ENCODE results near the gene CREB1. TPM values are rescaled to one million over a fixed set of nuclear protein-coding genes. Genes with fewer than 3 reads are reported as not detected.
"Not testable (repeated sequence)": the region's sequence is repeated elsewhere in the genome, so short reads cannot be mapped to it uniquely, and the experiment has no call there.

The CREB1 gene
- total RNA-seq, 2 donors from 2014 or later, result 42.9 to 51.7 TPM

DNA sequence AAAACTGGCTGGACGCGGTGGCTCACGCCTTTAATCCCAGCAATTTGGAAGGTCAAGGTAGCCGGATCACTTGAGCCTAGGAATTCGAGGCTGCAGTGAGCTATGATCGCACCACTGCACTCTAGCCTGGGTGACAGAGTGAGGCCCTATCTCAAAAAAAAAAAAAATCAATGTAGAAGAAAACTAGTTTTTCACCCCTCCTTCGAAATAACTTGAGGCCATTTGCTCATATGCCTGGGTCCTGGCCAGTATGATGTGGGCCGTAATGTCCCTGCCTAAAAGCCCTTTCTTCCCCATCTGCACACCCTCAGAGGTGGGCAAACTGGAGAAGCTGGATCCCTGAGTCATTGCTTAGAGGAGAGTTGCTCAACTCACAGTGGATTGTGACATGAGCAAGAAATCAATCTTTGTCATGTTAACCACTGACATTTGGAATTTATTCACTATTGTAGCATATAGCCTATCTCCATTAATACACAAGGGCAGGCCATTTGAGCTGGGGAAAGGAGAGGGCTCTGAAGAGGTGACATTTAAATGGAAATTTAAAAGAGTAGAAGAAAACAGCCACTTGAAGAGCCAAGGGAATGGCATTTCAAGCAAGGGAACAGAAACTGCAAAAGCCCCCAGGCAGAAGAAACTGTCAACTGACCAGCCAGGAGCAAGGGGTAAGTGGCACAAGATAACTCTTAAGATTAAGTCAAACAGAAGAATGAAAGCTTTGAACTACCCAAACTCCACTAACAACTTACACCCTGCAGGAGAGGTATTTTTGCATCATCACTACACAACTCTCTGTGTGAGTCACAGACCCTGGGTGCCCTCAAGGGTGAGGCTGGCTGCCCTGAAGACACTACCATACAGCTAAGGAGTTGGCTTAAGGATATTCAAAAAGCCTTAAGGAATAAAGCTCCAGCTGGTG, 103.1 kb downstream of the CREB1 start:
- DNase-seq (no peak), ATAC-seq (no peak)
- intact Hi-C loops (cut with DNase I, micrococcal nuclease), result no loop called here

DNA sequence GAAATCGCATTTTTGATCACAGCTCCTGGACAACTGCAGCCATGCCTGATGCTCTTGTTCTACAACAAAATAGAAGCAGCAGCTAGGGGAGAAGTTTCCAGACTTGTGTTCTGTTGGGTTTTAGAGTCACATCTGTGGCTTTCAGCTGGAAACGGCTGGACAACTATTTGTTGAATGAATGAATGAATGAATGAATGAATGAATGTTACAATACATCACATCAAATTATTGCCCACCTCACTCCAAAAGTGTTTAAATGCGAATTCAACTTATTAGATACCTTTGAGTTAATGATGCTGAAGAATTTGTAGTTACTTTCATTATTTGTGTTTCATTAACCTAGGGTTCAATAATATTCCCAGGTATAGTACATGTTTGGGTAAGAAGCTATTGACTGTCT, 103.9 kb downstream of the CREB1 start:
- ATAC-seq (no peak), DNase-seq (no peak)
- intact Hi-C loops (cut with DNase I, micrococcal nuclease), result no loop called here

DNA sequence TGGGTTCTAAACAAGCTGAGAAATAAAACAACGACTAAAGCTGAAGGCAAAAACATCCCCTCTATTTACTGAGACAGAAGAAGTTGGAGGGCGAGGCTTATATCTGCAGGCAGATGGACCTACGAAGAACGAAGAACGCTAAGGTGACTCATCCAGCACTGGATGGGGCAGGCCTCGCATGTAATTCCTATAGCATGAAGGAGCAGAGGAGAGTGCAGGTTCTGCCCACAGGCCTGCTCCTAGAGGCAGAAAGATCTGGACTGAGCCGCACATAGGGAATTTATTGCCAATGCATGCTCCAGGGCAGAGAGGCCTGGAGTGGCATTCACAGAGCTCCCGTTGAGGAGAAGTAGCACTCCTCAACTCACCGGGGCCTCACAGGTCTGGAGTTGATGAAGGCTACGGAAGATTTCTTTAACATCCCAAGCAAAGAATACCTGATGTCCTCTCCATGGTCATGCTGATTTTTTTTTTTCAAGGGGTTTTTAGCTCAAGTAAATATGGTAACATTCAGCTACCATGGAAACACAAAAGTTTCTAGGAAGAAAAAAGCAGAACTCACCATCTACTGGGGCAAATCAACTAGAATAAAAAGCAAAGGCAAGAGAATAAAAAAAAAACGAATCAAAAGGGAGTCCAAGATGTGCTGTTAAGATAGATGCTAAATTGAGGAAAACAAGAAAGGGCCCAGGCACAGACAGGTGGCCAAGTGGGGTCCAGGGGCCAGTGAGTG, 105.9 kb downstream of the CREB1 start:
- intact Hi-C loops (cut with DNase I, micrococcal nuclease), result no loop called here
- no peak for ATAC-seq
- no peak for DNase-seq

DNA sequence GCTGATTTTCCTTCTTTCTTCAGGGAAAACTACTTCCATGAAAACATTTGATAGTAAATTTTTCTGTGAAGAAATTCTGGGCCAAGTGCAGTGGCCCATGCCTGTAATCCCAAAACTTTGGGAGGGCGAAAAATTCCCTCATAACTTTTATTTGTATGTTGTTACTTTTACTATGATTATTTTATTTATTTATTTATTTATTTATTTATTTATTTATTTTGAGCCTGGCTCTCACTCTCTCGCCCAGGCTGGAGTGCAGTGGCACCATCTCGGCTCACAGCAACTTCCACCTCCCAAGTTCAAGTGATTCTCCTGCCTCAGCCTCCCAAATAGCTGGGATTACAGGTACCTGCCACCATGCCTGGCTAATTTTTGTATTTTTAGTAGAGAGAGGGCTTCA, 109.5 kb downstream of the CREB1 start:
- DNase-seq; ATAC-seq; intact Hi-C loops (cut with DNase I, micrococcal nuclease): not testable (repeated sequence)

DNA sequence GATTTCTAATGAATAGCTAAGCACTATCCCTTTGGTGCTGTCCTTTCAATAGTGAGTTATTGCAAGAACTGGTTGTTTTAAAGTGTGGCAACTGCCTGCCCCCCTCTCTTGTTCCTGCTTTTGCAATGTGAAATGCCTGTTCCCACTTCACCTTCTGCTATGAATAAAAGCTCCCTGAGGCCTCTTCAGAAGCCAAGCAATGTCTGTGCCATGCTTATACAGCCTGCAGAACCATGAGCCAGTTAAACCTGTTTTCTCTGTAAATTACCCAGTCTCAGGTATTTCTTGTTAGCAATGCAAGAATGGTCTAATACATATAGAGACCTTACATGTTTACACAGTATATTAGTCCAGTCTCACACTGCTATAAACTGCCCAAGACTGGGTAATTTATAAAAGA, 110.4 kb downstream of the CREB1 start:
- intact Hi-C loops (cut with DNase I, micrococcal nuclease), result no loop called here
- no peak for DNase-seq
- no peak for ATAC-seq

DNA sequence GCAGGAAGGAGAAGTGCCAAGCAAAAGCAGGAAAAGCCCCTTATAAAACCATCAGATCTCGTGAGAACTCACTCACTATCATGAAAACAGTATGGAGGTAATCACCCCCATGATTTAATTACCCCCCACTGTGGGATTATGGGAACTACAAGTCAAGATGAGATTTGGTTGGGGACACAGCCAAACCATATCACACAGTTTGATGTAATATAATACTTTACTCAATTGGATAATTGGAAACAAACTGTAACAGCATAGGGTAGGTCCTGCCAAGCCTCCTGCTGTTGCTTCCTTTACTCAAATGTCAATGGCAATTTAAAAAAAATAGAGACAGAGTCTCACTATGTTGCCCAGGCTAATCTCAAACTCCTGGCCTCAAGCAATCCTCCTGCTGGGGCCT, 110.9 kb downstream of the CREB1 start:
- no peak for ATAC-seq
- no peak for DNase-seq
- intact Hi-C loops (cut with DNase I, micrococcal nuclease), result no loop called here

DNA sequence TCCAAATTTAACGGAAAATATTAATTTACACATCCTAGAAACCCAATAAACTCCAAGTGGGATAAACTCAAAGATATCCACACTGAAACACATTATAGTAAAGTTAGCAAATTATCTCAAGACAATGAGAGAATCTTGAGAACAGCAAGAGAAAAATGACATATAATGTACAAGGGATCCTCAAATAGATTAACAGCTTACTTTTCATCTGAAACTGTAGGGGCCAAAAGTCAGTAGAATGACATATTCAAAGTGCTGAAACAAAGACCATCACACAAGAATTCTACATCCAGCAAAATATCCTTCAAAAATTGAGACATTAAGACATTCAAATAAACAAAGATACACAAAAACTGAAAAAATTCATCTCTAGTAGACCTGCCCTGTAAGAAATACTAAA, 114.1 kb downstream of the CREB1 start:
- no peak for DNase-seq
- ATAC-seq, result no peak
- intact Hi-C loops (cut with DNase I, micrococcal nuclease), result no loop called here

DNA sequence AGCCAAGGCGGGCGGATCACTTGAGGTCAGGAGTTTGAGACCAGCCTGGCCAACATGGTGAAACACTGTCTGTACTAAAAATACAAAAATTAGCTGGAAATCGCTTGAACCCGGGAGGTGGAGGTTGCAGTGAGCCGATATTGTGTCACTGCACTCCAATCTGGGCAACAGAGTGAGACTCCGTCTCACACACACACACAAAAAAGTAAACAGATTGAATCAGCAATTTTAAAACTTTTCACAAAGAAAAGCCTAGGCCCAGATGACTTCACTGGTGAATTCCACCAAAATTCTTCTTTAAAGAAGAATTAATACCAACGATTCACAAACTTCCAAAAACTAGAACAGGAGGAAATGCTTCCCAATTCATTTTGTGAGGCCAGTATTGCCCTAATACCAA, 116.8 kb downstream of the CREB1 start:
- ATAC-seq; DNase-seq; intact Hi-C loops (cut with DNase I, micrococcal nuclease): not testable (repeated sequence)

Other genes starting within 250 kb of the CREB1 start
- 10 to 100 TPM; 16.3 to 16.5 TPM for gene METTL21A, start 95.4 kb downstream of the CREB1 start, total RNA-seq
- 10 to 100 TPM; 38.6 to 51.4 TPM for gene CCNYL1, start 181.7 kb downstream of the CREB1 start, total RNA-seq
- gene FZD5, start 239.9 kb downstream of the CREB1 start, total RNA-seq, result 100 to 1,000 TPM; 109 to 147 TPM

Measured in left colon (tissue), 2 donors.